ENCODE data around the gene PLXNB2. TPM values are rescaled to one million over a fixed set of nuclear protein-coding genes. Genes with fewer than 3 reads are reported as not detected.

PLXNB2 gene
- total RNA-seq, 1 donor from 2014 or later, result 44.4 TPM

DNA sequence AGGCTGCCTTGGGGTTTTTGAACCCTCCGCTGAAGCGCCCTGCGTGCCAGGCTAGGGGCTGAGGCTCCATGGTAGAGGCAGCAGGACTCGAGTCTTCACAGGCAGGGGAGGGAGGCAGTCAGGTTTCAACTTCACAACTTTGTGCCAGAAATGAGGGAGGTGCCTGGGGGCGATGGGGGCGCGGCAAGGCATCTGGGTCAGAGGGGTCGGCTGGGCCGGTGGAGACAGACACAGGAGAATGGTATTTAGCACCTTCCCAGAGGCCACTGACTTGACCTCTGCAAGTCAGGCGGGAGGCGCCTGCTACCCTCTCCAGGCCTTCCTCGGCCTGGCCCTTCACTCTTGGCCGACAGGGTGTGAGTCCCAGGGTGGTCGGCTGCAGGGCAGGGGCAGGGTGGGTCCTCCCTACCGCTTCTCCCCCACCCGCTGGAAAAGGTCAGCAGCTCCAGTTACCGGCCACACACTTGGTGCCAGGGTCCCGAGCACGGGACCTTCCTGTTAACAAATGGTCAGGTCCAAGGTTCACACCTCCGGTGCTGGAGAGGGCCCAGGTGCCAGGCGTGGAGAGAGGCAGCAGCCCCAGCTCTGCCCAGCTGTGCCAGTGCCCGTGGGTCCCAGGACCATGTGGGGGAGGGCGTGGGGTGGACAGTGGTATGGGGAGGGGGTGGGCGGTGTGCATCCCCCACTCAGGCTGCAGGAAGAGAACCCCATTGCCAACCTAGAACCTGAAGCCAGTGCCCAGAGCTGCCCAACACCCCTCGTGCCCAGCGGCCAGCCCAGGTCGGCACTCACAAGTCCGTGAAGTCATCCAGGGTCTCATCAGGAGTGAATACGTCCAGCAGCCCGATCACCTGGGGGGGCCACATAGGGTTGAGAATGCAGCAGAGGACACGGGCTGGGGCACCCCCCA is 49.7 kb downstream of the PLXNB2 start:
- DNase-seq (ENCODE audit: low spot score in 2 of 2) (no peak), FAIRE-seq (no peak)

DNA sequence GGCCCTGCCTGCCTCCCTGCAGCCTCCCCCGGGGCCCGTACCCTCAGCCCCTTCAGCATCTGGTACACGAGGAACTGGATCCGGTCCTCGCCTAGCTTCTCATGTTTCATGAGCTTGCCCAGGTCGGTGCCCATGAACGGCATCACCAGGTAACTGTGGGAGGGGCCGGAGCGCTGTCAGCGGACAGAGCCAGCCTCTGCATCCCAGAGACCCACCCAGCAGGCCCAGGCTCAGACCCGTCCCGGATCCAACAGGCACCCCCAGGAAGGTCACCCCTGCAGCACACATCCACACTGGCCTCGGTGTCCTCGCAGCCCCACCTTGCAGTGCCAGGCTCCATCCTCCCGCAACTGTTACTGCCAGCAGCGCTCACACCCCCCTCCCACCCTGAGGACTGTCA is 50.4 kb downstream of the PLXNB2 start:
- FAIRE-seq (no peak), DNase-seq (ENCODE audit: low spot score in 2 of 2) (no peak)

DNA sequence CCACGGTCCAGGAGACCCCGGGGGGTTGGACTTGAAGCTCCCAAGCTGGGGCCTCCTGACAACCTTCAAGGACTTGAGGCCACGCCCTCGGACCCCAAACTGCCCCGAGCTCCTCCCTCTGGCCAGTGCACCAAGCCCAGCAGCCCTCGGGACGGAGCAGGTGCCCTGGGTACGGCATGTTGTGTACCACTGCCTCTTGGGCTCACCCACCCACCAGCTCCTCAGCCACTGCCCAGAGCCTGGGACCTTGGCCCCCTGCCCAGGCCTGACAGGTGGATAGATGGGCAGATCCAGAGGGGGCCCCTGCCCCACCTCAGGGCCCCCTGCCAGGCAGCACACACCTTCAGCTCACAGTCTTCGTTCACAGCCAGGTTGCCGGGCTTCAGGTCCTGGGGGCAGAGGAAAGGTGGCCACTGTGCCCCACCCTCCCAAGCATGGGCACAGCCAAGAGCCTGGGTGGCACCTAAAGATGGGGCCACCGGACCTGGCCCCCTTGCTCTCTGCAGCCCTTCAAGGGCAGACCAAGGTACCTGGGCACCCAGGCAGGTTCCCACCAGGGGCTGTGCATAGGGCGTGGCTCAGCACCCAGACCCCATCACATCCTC is 51.1 kb downstream of the PLXNB2 start:
- DNase-seq (ENCODE audit: low spot score in 2 of 2) (no peak), FAIRE-seq (no peak)

DNA sequence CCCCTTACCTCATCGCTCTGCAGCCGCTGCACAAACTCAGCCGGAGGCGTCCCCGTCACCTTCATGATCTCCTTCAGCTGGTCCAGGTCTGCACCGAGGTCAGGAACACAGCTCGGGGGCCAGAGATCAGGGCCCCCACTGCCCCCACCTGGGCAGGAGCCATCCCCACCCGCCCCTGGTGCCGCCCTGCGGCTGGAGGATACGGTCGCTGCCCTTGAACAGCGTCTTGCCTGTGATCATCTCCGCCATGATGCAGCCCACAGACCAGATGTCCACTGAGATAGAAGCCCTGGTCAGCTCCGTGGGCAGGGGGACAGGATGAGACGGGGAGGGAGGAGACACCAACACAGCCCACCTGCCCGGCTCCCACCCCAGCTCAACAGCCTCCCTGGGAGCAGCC is 51.8 kb downstream of the PLXNB2 start:
- FAIRE-seq (no peak), DNase-seq (ENCODE audit: low spot score in 2 of 2) (no peak)

- DNase-seq (ENCODE audit: low spot score in 2 of 2) (no peak), FAIRE-seq (no peak)
Observed at GRCh38 chr22:50255099-50255498, 52.3 kb downstream of the PLXNB2 start.

- FAIRE-seq (no peak), DNase-seq (ENCODE audit: low spot score in 2 of 2) (no peak)
Observed at GRCh38 chr22:50253941-50254340, 53.5 kb downstream of the PLXNB2 start.

DNA sequence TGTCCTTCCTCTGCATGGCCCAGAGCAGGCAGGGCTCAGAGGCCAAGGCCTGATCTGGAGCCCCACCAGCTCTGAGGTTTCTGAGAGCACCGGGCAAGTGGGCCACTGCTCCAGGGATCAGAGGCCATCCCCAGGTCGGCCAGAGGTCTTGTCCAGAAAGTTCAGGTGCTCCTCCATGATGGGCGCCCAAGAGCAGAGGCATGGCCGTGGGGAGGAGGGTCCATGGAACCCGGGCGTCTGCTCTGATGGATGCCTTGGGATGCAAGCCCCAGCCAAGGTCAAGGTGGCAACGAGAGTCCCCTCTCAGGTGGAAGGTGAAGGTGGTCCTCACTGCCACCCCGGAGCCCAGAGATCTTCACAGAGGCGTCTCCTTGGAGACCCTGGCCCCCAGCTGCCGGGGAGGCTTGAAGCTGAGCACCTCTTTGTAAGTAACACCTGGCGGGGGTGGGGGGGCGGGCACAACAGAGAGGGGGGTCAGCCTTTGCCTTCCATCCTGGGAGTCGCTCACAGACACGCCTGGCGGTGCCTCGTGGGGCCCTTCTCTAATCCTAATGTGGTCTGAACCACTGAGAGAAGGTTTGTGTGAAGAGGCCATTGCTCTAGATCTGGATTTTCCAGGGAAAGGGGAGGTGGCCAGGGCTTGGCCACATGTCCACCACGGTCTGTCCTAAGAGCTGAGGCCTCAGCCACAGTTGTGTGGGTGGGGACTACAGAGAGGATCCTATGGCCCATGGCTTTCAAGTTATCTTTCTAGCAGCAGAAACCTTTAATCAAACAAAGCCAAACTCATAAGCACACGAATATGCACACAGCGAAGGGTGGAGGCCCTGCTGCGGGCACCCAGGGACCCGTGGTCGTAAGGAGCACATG is 54.2 kb downstream of the PLXNB2 start:
- no peak for FAIRE-seq
- DNase-seq (ENCODE audit: low spot score in 2 of 2), result no peak

DNA sequence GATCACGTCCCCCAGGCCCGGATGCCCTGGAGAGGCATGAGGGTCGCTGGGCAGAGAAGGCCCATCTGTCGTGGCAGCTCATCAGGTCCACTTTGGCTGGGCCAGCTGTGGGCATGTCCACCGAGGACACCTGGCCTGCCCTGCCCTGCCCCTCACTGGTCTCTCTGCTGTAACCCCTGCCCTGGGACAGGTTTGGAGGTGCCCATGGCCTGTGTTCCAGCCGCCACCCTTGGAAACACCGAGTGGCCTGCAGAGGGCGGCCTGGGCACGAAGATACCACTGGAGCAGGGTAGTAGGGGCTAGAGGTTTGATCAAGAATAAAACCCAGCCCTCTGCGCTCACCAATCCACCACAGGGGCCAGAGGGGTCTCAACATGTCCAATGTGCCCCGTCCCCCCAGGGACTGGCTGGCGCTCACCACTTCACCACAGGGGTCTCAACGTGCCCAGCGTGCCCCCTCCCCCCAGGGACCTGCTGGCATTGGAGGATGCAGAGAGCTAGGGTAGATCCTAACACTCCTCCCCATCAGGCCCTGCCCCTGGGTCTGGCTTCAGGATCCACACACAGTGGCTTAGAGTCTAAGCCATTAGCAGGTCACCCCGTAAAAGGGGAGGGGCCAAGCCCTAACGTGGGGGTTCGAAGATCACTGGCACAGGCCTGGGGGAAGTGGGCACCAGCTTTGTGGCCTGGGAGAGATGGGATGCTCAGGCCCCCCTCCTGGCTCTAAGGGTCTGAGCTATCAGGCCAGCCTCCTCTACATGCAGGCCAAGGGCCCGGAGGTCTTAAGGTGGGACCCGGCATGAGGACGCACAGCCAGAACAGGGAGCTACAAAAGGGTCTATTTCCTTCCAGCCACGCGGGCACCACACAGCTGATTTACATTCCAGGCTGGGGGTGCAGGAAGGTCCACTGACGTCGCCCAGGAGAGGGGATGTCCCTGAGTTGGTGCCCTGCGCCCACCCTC is 55.1 kb downstream of the PLXNB2 start:
- DNase-seq (ENCODE audit: low spot score in 2 of 2) (peak in 1 of 2 donors; percentile 75), FAIRE-seq (no peak)

GRCh38 chr22:50251477-50252081 is 55.9 kb downstream of the PLXNB2 start:
- DNase-seq (ENCODE audit: low spot score in 2 of 2) (no peak), FAIRE-seq (no peak)

DNA sequence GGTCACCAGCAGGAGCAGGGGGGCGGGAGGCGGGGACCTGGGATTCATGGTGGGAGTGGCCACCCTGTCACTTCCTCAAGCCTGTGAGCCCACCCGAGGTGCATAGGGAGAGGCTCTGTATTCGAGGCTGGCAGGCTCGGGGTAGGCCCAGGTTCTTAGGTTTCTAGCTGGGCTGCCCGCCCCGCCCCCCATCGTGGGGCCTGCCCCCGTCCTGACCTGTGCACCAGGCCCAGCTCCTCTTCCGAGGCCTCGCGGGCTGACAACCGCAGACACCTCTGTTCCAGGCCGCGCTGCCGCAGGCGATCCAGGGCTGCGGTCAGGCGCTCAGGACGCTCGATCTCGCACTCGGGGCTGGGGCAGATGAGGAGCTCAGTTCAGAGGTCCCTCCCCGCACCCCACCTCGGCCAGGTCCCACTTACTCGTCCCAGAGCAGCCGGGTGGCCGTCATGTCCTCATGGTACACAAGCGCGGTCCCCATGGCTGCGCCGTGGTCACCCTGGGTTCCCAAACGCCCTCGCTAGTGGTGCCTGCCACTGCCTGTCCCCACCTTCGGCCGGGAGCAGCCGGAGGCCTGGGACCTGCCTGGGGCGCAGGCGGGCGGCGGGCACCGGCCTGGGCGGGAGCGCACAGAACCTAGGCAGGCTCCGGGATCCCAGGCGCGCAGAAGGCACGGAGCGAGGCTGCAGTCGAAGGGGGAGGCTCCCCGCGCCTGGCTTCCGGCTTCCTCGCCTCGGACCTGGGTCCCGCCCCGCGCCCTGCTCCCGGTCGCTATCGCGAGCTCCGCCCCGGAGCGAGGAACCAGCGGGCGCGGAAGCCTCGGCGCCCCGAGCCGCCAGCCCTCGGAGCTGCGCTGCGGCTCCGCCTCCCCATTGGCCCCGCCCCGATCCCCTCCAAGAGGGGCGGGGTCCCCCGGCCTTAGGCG is 56.6 kb downstream of the PLXNB2 start, which contains the start of gene HDAC10:
TSS of gene HDAC10 (minus strand) at position 711 of the 922 bp plus-strand sequence. CDS start at position 478, 233 bp downstream.
- peak; percentile 73 to 78 for DNase-seq (ENCODE audit: low spot score in 2 of 2)
- FAIRE-seq, result no peak

- DNase-seq (ENCODE audit: low spot score in 2 of 2) (no peak), FAIRE-seq (no peak)
Observed at GRCh38 chr22:50250249-50250554, 57.2 kb downstream of the PLXNB2 start.

GRCh38 chr22:50249341-50250248 is 57.9 kb downstream of the PLXNB2 start:
- DNase-seq (ENCODE audit: low spot score in 2 of 2), result no peak
- no peak for FAIRE-seq

DNA sequence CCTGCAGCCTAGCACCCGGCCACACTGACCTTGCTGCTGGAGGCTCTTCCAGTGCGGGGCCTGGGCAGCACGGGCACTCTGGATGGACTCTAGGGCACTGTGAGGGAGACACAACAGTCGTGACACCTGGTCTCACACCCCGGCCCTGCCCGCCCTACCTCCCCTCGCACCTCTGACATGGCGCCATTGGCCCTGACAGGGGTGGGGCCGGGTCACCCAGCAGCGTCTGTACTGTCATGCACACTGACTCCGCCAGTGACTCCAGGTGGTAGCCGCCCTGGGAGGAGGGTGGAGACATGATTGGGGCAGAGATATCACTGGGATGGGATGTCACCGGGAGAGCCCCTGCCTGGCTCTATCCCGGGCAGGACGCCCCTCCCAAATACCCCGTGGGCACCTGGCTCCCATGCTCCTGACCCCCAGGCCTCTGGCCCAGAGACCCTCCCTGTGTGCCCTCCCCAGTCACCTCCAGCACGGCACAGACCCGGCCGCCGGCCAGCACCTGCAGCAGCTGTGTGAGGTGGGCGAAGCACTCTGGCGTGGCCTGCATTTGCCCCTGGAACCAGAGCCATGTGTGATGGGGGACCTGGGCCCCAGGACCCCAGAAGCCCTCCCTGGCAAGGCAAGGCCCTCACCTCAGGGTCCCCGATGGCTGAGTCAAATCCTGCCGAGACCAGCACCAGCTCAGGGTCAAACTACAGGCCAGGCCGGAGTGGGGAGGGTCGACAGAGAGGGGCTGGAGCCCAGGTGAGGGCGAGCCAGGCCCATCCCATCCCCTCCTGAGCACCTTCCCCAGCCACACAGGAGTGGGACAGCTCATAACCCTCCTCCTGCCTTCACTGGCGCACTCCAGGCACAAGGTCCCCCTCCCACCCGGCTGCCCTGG is 59.0 kb downstream of the PLXNB2 start:
- DNase-seq (ENCODE audit: low spot score in 2 of 2) (no peak), FAIRE-seq (no peak)

DNA sequence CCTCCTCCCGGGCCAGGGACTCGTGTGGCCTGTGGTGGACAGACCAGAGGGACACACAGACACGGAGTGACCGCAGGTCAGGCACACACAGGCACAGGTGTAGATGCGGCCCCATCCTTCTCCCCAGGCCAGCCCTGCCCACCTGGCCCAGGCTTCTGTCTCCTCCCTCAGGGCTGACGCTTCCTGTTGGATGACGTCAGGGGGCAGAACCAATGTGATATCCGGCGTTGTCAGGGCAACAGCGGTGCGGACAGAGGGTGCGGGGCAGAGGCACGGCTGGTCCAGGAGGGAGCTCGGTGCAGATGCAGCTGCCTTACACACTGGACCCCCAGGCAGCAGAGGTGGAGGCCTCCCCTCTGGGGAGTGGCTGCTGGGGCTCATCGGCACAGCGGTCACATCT is 59.7 kb downstream of the PLXNB2 start:
- no peak for DNase-seq (ENCODE audit: low spot score in 2 of 2)

GRCh38 chr22:50246242-50247175 is 60.9 kb downstream of the PLXNB2 start:
- FAIRE-seq, result no peak
- no peak for DNase-seq (ENCODE audit: low spot score in 2 of 2)

More for the DNA sequence above, 59.7 kb downstream of the PLXNB2 start:
- FAIRE-seq, result no peak

Measured in frontal cortex (tissue), 4 donors.